OCI-LY3 (cell line): ENCODE measurements around the gene TYW1B.

Experiments
- EZH2phosphoT487 ChIP-seq: fragments of 200-600 bp; shearing (Covaris generic); IDR thresholded peaks from 2 replicates; pipeline ENCODE4 v1.6.1; 2018; ENCODE audit warnings: antibody characterized with exemption, mixed run types, low read depth
- TF ChIP-seq, protein P1 (sequence below): fragments of 200-600, 300-600 bp; sonication (generic); IDR thresholded peaks from 2 replicates; pipeline ENCODE4 v1.5.1; 2014; ENCODE audit warnings: antibody characterized with exemption, low read length, low read depth

- TF ChIP-seq, protein P1, sequence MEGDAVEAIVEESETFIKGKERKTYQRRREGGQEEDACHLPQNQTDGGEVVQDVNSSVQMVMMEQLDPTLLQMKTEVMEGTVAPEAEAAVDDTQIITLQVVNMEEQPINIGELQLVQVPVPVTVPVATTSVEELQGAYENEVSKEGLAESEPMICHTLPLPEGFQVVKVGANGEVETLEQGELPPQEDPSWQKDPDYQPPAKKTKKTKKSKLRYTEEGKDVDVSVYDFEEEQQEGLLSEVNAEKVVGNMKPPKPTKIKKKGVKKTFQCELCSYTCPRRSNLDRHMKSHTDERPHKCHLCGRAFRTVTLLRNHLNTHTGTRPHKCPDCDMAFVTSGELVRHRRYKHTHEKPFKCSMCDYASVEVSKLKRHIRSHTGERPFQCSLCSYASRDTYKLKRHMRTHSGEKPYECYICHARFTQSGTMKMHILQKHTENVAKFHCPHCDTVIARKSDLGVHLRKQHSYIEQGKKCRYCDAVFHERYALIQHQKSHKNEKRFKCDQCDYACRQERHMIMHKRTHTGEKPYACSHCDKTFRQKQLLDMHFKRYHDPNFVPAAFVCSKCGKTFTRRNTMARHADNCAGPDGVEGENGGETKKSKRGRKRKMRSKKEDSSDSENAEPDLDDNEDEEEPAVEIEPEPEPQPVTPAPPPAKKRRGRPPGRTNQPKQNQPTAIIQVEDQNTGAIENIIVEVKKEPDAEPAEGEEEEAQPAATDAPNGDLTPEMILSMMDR = no peak
- no peak for TF ChIP-seq EZH2phosphoT487
These were observed 153.6 kb downstream of the TYW1B start for GRCh38 chr7:72674394-72674793.
